Left kidney (tissue), 2 donors: ENCODE measurements around the gene ARIH2. TPM values are rescaled to one million over a fixed set of nuclear protein-coding genes. Genes with fewer than 3 reads are reported as not detected.

Source experiments
- DNase-seq: peaks from one replicate; pipeline ENCODE4 v3.0.0-alpha.2; 2013
- polyA plus RNA-seq: library from polyadenylated mRNA; unstranded; fragments of 120-200 nt; gene quantifications from one replicate; pipeline ENCODE4 v1.2.1, GENCODE V29; 2013; ENCODE audit not compliant: insufficient read length

ARIH2 gene
- polyA plus RNA-seq, 1 donor: 112 TPM

GRCh38 chr3:49019941-49020329, 101.3 kb downstream of the ARIH2 start:
- DNase-seq: no peak

GRCh38 chr3:49020330-49021212, 101.9 kb downstream of the ARIH2 start:
- DNase-seq: no peak

- peak; percentile 98 for DNase-seq
These were observed 102.7 kb downstream of the ARIH2 start for GRCh38 chr3:49021213-49021812.

GRCh38 chr3:49021813-49022687, 103.4 kb downstream of the ARIH2 start, which contains the start of gene NDUFAF3:
TSS of gene NDUFAF3 (plus strand) at chr3:49022121. CDS start at chr3:49022145, 24 bp downstream.
- peak; percentile 93 for DNase-seq

- no peak for DNase-seq
These were observed 104.1 kb downstream of the ARIH2 start for GRCh38 chr3:49022688-49023171.

GRCh38 chr3:49023775-49024174, 105.1 kb downstream of the ARIH2 start:
- DNase-seq: no peak

GRCh38 chr3:49024449-49024848, 105.8 kb downstream of the ARIH2 start:
- no peak for DNase-seq

GRCh38 chr3:49025005-49025792, 106.6 kb downstream of the ARIH2 start:
- no peak for DNase-seq

- DNase-seq: no peak
These were observed 107.3 kb downstream of the ARIH2 start for GRCh38 chr3:49025793-49026520.

GRCh38 chr3:49026536-49026935, 107.9 kb downstream of the ARIH2 start:
- no peak for DNase-seq

GRCh38 chr3:49027634-49028033, 109.0 kb downstream of the ARIH2 start:
- DNase-seq: no peak

- DNase-seq: no peak
These were observed 109.6 kb downstream of the ARIH2 start for GRCh38 chr3:49028298-49028672.

- DNase-seq: peak; percentile 91
These were observed 110.3 kb downstream of the ARIH2 start, which contains the start of gene IMPDH2 for GRCh38 chr3:49028673-49029562. TSS of gene IMPDH2 (minus strand) at chr3:49029398. CDS start at chr3:49029350, 48 bp downstream.

- DNase-seq: no peak
These were observed 110.9 kb downstream of the ARIH2 start for GRCh38 chr3:49029563-49029884.

- no peak for DNase-seq
These were observed 111.7 kb downstream of the ARIH2 start for GRCh38 chr3:49030321-49030720.

- DNase-seq: no peak
These were observed 114.1 kb downstream of the ARIH2 start for GRCh38 chr3:49032646-49033304.

- DNase-seq: no peak
These were observed 116.0 kb downstream of the ARIH2 start for GRCh38 chr3:49034650-49035049.

GRCh38 chr3:49035281-49035680, 116.6 kb downstream of the ARIH2 start:
- DNase-seq: no peak
